HG03571 (cell line): ENCODE measurements around the gene FAM83G.

Experiments used
- ATAC-seq: cut with Tn5 transposase; IDR thresholded peaks from one replicate; pipeline ENCODE4 v1.9.1; 2021; ENCODE audit not compliant: unreplicated experiment

The FAM83G gene

GRCh38 chr17:18991531-18992315 is 12.8 kb downstream of the FAM83G start:
- ATAC-seq = no peak

GRCh38 chr17:18990331-18990730 is 14.2 kb downstream of the FAM83G start:
- ATAC-seq = no peak

GRCh38 chr17:18988546-18989173 is 15.9 kb downstream of the FAM83G start:
- ATAC-seq = no peak

- no peak for ATAC-seq
These were observed 16.6 kb downstream of the FAM83G start for GRCh38 chr17:18987862-18988545.

- no peak for ATAC-seq
These were observed 17.3 kb downstream of the FAM83G start for GRCh38 chr17:18987230-18987610.

GRCh38 chr17:18986541-18987229 is 17.9 kb downstream of the FAM83G start:
- no peak for ATAC-seq

GRCh38 chr17:18985475-18985874 is 19.1 kb downstream of the FAM83G start:
- ATAC-seq = no peak

GRCh38 chr17:18984273-18985114 is 20.1 kb downstream of the FAM83G start:
- no peak for ATAC-seq

GRCh38 chr17:18981642-18982424 is 22.7 kb downstream of the FAM83G start:
- ATAC-seq = no peak

GRCh38 chr17:18981335-18981641 is 23.3 kb downstream of the FAM83G start:
- ATAC-seq = no peak

GRCh38 chr17:18980682-18981334 is 23.8 kb downstream of the FAM83G start:
- no peak for ATAC-seq

GRCh38 chr17:18978655-18979054 is 25.9 kb downstream of the FAM83G start:
- no peak for ATAC-seq

GRCh38 chr17:18978050-18978449 is 26.5 kb downstream of the FAM83G start:
- no peak for ATAC-seq

- no peak for ATAC-seq
These were observed 26.9 kb downstream of the FAM83G start for GRCh38 chr17:18977646-18978045.

- no peak for ATAC-seq
These were observed 27.5 kb downstream of the FAM83G start for GRCh38 chr17:18977021-18977420.

GRCh38 chr17:18976201-18976600 is 28.4 kb downstream of the FAM83G start:
- no peak for ATAC-seq

- no peak for ATAC-seq
These were observed 29.0 kb downstream of the FAM83G start for GRCh38 chr17:18975597-18975996.

- no peak for ATAC-seq
These were observed 30.0 kb downstream of the FAM83G start for GRCh38 chr17:18974407-18975149.

GRCh38 chr17:18971801-18972200 is 32.8 kb downstream of the FAM83G start:
- ATAC-seq = no peak
